Astrocyte (in vitro differentiated cells and primary cell): ENCODE results near the gene TMEM98. TPM values are rescaled to one million over a fixed set of nuclear protein-coding genes. Genes with fewer than 3 reads are reported as not detected.
"Not testable (repeated sequence)": the region's sequence is repeated elsewhere in the genome, so short reads cannot be mapped to it uniquely, and the experiment has no call there.

Experiments
- DNase-seq: peaks from one replicate; pipeline ENCODE4 v3.0.0-alpha.2; 2010; ENCODE audit warnings: low read depth
- FAIRE-seq: peaks from 2 replicates; lab custom pipeline; 2011; peaks lifted over from hg19 to GRCh38; lab: Jason Lieb, UNC
- H2AFZ ChIP-seq: 2 replicates; pipeline ENCODE4 v1.6.0; 2012; ENCODE audit warnings: low read depth, low read length, inconsistent platforms
- H3K27ac ChIP-seq: 2 replicates; pipeline ENCODE4 v1.5.1; 2011; ENCODE audit warnings: low read depth, low read length, inconsistent platforms
- H3K27me3 ChIP-seq: 2 replicates; pipeline ENCODE4 v1.6.0; 2011; ENCODE audit warnings: low read length, inconsistent platforms; ENCODE audit not compliant: insufficient read depth
- H3K36me3 ChIP-seq: 2 replicates; pipeline ENCODE4 v1.5.1; 2011; ENCODE audit warnings: low read length, inconsistent platforms; ENCODE audit not compliant: insufficient read depth
- H3K4me1 ChIP-seq: 2 replicates; pipeline ENCODE4 v1.5.1; 2011; ENCODE audit warnings: low read length, inconsistent platforms; ENCODE audit not compliant: insufficient read depth
- H3K4me2 ChIP-seq: 2 replicates; pipeline ENCODE4 v1.6.0; 2012; ENCODE audit warnings: low read length, inconsistent platforms
- H3K4me3 ChIP-seq: 2 replicates; pipeline ENCODE4 v1.5.1; 2011; ENCODE audit warnings: low read depth, mild to moderate bottlenecking, low read length, inconsistent platforms; ENCODE audit not compliant: insufficient read depth
- H3K79me2 ChIP-seq: 2 replicates; pipeline ENCODE4 v1.6.0; 2012; ENCODE audit warnings: mild to moderate bottlenecking, low read length, inconsistent platforms; ENCODE audit not compliant: insufficient read depth
- H3K9ac ChIP-seq: 2 replicates; pipeline ENCODE4 v1.6.0; 2012; ENCODE audit warnings: mild to moderate bottlenecking, low read length, inconsistent platforms
- H3K9me3 ChIP-seq: 2 replicates; pipeline ENCODE4 v1.5.1; 2012; ENCODE audit warnings: low read depth, mild to moderate bottlenecking, low read length, inconsistent platforms; ENCODE audit not compliant: insufficient read depth
- H4K20me1 ChIP-seq: 2 replicates; pipeline ENCODE4 v1.6.0; 2012; ENCODE audit warnings: low read length, inconsistent platforms; ENCODE audit not compliant: insufficient read depth
- H3K27ac Mint-ChIP-seq: one replicate; pipeline ENCODE4 v1.8.0; 2021; ENCODE audit warnings: mild to moderate bottlenecking, mixed read lengths; ENCODE audit not compliant: unreplicated experiment
- H3K27me3 Mint-ChIP-seq: one replicate; pipeline ENCODE4 v1.8.0; 2021; ENCODE audit warnings: low read depth, mixed read lengths; ENCODE audit not compliant: unreplicated experiment
- H3K36me3 Mint-ChIP-seq: one replicate; pipeline ENCODE4 v1.8.0; 2021; ENCODE audit warnings: low read depth, mixed read lengths; ENCODE audit not compliant: unreplicated experiment
- H3K4me1 Mint-ChIP-seq: one replicate; pipeline ENCODE4 v1.8.0; 2021; ENCODE audit warnings: low read depth, mixed read lengths; ENCODE audit not compliant: unreplicated experiment
- H3K4me3 Mint-ChIP-seq: one replicate; pipeline ENCODE4 v1.8.0; 2021; ENCODE audit warnings: mild to moderate bottlenecking, moderate library complexity, mixed read lengths; ENCODE audit not compliant: unreplicated experiment
- H3K9me3 Mint-ChIP-seq: one replicate; pipeline ENCODE4 v1.8.0; 2021; ENCODE audit warnings: mild to moderate bottlenecking, mixed read lengths; ENCODE audit not compliant: unreplicated experiment
- EZH2 ChIP-seq: IDR thresholded peaks from 2 replicates; pipeline ENCODE4 v1.6.1; 2012; ENCODE audit warnings: mild to moderate bottlenecking, low read length, inconsistent platforms; ENCODE audit not compliant: insufficient read depth
- total RNA-seq: library from RNA; stranded (reverse); gene quantifications from 2 replicates; pipeline ENCODE4 v1.2.1, GENCODE V29; 2021
- TF ChIP-seq, protein P1 (sequence below): IDR thresholded peaks from 2 replicates; pipeline ENCODE4 v1.5.1; 2011; ENCODE audit warnings: low read depth, mild to moderate bottlenecking, inconsistent platforms, low read length, moderate library complexity; ENCODE audit not compliant: insufficient read depth

The TMEM98 gene
- total RNA-seq, 1 donor from 2014 or later = 62.6 TPM

DNA sequence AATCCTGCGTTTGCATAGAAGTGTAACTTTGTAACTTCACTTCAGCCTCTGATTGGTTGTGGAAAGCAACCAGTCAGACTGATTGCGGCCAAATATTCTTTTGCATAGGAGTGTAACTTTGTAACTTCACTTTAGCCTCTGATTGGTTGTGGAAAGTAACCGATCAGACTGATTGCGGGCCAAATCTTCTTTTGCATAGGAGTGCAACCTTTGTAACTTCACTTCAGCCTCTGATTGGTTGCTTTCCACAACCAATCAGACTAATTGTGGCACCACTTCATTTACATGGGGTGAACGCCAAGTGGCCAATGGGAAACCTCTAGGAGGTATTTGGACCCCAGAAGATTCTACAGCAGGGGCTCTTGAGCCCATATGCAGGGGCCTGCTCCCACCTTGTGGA is 1.8 kb upstream of the TMEM98 start:
- no peak overlapping the region for H3K4me3 ChIP-seq
- peaks cover 4% of the 10 kb centered on the region for H3K4me1 Mint-ChIP-seq
- H3K4me1 ChIP-seq = peaks cover 12% of the 10 kb centered on the region
- H2AFZ ChIP-seq = no peak overlapping the region
- peaks cover under 1% of the 10 kb centered on the region for H4K20me1 ChIP-seq
- H3K9me3 ChIP-seq = no peaks in the 10 kb centered on the region
- DNase-seq (no peak), FAIRE-seq (no peak)
- no peak overlapping the region for H3K4me3 Mint-ChIP-seq
- peaks cover 2% of the 10 kb centered on the region for H3K27me3 Mint-ChIP-seq
- peaks cover 26% of the 10 kb centered on the region for H3K79me2 ChIP-seq
- no peak overlapping the region for H3K27ac Mint-ChIP-seq
- no peaks in the 10 kb centered on the region for H3K9me3 Mint-ChIP-seq
- no peak overlapping the region for H3K4me2 ChIP-seq
- H3K27ac ChIP-seq = no peak overlapping the region
- H3K36me3 ChIP-seq = no peaks in the 10 kb centered on the region
- TF ChIP-seq, protein P1, sequence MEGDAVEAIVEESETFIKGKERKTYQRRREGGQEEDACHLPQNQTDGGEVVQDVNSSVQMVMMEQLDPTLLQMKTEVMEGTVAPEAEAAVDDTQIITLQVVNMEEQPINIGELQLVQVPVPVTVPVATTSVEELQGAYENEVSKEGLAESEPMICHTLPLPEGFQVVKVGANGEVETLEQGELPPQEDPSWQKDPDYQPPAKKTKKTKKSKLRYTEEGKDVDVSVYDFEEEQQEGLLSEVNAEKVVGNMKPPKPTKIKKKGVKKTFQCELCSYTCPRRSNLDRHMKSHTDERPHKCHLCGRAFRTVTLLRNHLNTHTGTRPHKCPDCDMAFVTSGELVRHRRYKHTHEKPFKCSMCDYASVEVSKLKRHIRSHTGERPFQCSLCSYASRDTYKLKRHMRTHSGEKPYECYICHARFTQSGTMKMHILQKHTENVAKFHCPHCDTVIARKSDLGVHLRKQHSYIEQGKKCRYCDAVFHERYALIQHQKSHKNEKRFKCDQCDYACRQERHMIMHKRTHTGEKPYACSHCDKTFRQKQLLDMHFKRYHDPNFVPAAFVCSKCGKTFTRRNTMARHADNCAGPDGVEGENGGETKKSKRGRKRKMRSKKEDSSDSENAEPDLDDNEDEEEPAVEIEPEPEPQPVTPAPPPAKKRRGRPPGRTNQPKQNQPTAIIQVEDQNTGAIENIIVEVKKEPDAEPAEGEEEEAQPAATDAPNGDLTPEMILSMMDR = no peak
- TF ChIP-seq EZH2 = no peak
- no peak overlapping the region for H3K9ac ChIP-seq
- no peaks in the 10 kb centered on the region for H3K27me3 ChIP-seq
- peaks cover 4% of the 10 kb centered on the region for H3K36me3 Mint-ChIP-seq

DNA sequence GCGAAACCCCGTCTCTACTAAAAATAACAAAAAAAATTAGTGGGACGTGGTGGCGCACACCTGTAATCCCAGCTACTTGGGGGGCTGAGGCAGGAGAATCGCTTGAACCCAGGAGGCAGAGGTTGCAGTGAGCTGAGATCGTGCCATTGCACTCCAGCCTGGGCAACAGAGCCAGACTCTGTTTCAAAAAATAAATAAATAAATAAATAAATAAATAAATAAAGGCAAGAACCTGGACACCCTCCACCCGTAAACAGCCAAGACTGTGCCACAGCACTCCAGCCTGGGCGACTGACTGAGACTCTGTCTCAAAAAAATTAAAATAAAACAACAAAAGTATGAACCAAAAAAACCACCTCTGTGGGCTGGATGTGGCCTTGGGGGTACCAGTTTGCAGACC is 1.2 kb upstream of the TMEM98 start:
- H3K9me3 Mint-ChIP-seq, DNase-seq, H3K4me2 ChIP-seq, H3K36me3 Mint-ChIP-seq, H3K4me3 ChIP-seq, H3K4me1 Mint-ChIP-seq, FAIRE-seq, H3K9me3 ChIP-seq, H3K27me3 ChIP-seq, H3K36me3 ChIP-seq, H3K27ac ChIP-seq, H4K20me1 ChIP-seq, H3K27me3 Mint-ChIP-seq, H3K27ac Mint-ChIP-seq, H3K4me3 Mint-ChIP-seq: not testable (repeated sequence)
- H3K4me1 ChIP-seq = peaks cover 12% of the 10 kb centered on the region
- H3K9ac ChIP-seq = peak overlapping the region; percentile 93
- H3K79me2 ChIP-seq = peaks cover 29% of the 10 kb centered on the region
- peak overlapping the region; percentile 99 for H2AFZ ChIP-seq

DNA sequence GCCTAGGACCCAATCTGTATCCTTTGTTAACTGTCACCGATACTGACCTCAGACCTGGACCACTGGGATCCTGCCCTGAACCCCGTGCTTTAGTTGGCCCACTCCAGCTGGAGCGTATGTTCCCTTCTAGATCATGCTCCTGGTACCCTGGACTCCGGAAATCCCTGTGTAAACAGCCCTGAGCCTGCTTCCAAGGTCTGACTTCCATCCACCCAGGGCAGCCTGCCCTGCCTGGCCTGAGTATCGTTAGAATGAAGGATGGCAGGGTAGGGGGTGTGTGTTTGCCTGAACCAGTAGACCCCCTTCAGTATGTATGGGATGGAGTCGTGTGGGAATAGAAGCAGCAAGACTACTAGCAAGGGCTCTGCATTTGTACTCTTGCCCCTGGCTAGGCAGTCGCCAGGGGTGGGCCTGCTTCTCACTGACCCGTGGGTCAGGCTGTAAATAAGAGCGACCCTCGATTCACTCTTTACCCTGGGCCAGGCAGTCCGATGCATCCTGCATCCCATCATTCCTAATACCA is 691 bp upstream of the TMEM98 start:
- peaks cover 2% of the 10 kb centered on the region for H3K27me3 Mint-ChIP-seq
- peak overlapping the region; percentile 82 for H3K4me3 Mint-ChIP-seq
- Histone ChIP-seq H2AFZ (peak overlapping the region; percentile 99), H3K4me2 (peak overlapping the region; percentile 99), H4K20me1 (peaks cover 3% of the 10 kb centered on the region), H3K27ac (peak overlapping the region; percentile 59), H3K4me1 (peaks cover 12% of the 10 kb centered on the region), H3K36me3 (no peaks in the 10 kb centered on the region), H3K27me3 (no peaks in the 10 kb centered on the region), H3K79me2 (peaks cover 29% of the 10 kb centered on the region), H3K9ac (peak overlapping the region; percentile 93), H3K4me3 (peak overlapping the region; percentile 69), H3K9me3 (no peaks in the 10 kb centered on the region)
- no peak for TF ChIP-seq EZH2
- TF ChIP-seq, protein P1 = no peak
- FAIRE-seq (no peak), DNase-seq (no peak)
- peaks cover 10% of the 10 kb centered on the region for H3K36me3 Mint-ChIP-seq
- peaks cover 10% of the 10 kb centered on the region for H3K4me1 Mint-ChIP-seq
- H3K9me3 Mint-ChIP-seq = no peaks in the 10 kb centered on the region
- H3K27ac Mint-ChIP-seq = no peak overlapping the region
